GM23248 (cell line): ENCODE results near the gene TXNDC12.

ENCODE experiments used
- EZH2 ChIP-seq: fragments of 200-600 bp; sonication (generic); IDR thresholded peaks from 2 replicates; pipeline ENCODE4 v1.6.1; 2018; ENCODE audit warnings: antibody characterized with exemption, mild to moderate bottlenecking; ENCODE audit not compliant: insufficient read depth, poor library complexity, severe bottlenecking
- EZH2phosphoT487 ChIP-seq: fragments of 200-600 bp; sonication (generic); IDR thresholded peaks from 2 replicates; pipeline ENCODE4 v1.6.1; 2018; ENCODE audit warnings: antibody characterized with exemption, moderate library complexity, mild to moderate bottlenecking, low read depth; ENCODE audit not compliant: insufficient read depth

DNA sequence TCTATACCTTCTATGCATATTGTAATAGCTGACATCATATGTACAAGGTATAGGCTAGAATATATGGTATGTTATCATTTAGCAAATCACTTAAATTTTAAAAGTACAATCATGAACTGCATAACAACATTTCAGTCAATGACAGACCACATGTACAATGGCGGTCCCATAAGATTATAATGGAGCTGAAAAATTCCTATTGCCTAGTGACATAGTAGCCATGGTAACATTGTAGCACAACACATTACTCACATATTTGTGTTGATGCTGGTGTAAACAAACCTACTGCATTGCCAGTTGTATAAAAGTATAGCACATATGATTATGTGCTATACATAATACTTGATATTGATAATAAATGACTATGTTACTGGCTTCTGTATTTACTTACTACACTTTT is 73.4 kb downstream of the TXNDC12 start:
- TF ChIP-seq EZH2: no peak
- TF ChIP-seq EZH2phosphoT487: no peak
